ENCODE measurements around the gene BCAR3. TPM values are rescaled to one million over a fixed set of nuclear protein-coding genes. Genes with fewer than 3 reads are reported as not detected.

The BCAR3 gene
- total RNA-seq, 3 donors from 2014 or later, result 26.7 to 42.7 (median 30.2) TPM

DNA sequence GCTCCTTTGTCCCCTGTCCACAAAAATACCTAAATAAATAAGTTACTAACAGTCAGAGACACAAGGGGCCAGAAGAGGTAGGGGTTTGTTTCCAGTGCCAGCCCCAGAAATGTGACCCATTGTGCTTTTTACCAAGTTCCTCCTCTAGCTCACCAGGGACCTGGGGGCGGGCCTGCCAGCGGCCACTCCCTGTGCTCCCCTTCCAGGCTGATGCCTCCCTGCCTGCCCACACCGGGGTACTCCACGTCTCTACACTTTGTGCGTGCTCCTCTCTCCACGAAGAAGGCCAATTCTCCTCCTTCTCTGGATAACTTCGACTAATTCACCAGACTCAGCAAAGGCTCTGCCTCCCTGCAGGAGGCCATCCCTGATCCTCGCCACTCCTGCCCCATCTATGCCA, 72.1 kb downstream of the BCAR3 start:
- H3K4me1 ChIP-seq, result peaks cover 5 to 8% of the 10 kb centered on the region in 2 donors
- H3K4me3 ChIP-seq, result no peak overlapping the region
- no peaks in the 10 kb centered on the region for H3K27me3 ChIP-seq
- H3K27ac ChIP-seq, result peak overlapping the region; percentile 57 to 81
- TF ChIP-seq, protein P1, sequence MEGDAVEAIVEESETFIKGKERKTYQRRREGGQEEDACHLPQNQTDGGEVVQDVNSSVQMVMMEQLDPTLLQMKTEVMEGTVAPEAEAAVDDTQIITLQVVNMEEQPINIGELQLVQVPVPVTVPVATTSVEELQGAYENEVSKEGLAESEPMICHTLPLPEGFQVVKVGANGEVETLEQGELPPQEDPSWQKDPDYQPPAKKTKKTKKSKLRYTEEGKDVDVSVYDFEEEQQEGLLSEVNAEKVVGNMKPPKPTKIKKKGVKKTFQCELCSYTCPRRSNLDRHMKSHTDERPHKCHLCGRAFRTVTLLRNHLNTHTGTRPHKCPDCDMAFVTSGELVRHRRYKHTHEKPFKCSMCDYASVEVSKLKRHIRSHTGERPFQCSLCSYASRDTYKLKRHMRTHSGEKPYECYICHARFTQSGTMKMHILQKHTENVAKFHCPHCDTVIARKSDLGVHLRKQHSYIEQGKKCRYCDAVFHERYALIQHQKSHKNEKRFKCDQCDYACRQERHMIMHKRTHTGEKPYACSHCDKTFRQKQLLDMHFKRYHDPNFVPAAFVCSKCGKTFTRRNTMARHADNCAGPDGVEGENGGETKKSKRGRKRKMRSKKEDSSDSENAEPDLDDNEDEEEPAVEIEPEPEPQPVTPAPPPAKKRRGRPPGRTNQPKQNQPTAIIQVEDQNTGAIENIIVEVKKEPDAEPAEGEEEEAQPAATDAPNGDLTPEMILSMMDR (IDR thresholded peaks at IDR 0.05), result no peak
- no peak for TF ChIP-seq POLR2A (IDR thresholded peaks at IDR 0.05)
- TF ChIP-seq POLR2AphosphoS5 (IDR thresholded peaks at IDR 0.05), result no peak
- no peak for DNase-seq (ENCODE audit: low spot score in 2 of 2)
- H3K9me3 ChIP-seq, result no peaks in the 10 kb centered on the region
- intact Hi-C loops (cut with DNase I; ENCODE audit: low total_unique reads), result no loop called here
- no peaks in the 10 kb centered on the region for H3K36me3 ChIP-seq

DNA sequence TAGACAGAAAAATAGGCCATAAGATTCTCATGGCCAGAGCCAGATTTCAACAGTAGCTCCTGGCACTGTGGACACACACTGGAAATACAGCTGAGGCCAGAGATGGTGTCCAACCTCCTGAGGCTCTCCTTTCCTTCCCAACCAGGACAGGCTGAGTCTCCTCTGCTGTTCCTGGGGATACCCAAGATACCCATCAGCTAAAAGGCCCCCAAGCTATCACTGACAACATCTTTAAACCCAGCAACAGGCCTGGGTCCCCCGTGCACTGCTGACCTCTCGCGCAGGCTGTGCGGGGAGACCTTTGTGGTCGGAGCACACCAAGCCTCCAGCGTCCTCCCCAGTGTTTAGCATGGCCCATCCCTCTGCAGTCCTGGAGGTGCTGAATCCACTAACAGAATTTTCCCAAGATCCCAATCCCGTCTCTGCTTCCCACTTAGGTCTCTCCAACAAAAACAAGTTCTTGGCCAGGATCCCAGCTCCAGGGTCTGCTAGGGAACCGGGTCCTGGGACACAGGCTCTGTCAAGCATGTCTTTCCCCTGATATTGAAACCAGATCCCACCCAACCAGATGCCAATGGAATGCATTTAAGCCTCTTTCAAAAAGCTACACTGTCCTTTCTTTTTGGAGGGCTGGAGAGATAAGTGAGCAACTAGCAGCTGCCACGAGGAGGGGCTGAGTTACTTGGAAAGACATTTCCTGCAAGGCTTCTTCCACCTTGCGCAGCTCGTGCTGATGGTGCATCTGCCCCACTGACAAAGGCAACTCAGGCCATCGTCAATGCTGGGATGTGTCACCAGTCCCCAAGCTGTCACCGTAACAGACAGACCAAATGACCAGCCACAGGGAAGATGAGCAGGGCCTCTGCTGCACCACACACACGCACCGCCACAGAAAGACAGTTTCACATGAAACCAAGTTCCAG, 73.2 kb downstream of the BCAR3 start:
- H3K27me3 ChIP-seq, result no peaks in the 10 kb centered on the region
- peak overlapping the region; percentile 57 to 81 for H3K27ac ChIP-seq
- H3K36me3 ChIP-seq, result no peaks in the 10 kb centered on the region
- no peak for DNase-seq (ENCODE audit: low spot score in 2 of 2)
- intact Hi-C loops (cut with DNase I; ENCODE audit: low total_unique reads), result no loop called here
- H3K4me3 ChIP-seq, result peak overlapping the region in 1 of 3 donors; percentile 32
- H3K4me1 ChIP-seq, result peaks cover 3 to 7% of the 10 kb centered on the region in 2 donors
- TF ChIP-seq, protein P1 (IDR thresholded peaks at IDR 0.05), result no peak
- H3K9me3 ChIP-seq, result no peaks in the 10 kb centered on the region

DNA sequence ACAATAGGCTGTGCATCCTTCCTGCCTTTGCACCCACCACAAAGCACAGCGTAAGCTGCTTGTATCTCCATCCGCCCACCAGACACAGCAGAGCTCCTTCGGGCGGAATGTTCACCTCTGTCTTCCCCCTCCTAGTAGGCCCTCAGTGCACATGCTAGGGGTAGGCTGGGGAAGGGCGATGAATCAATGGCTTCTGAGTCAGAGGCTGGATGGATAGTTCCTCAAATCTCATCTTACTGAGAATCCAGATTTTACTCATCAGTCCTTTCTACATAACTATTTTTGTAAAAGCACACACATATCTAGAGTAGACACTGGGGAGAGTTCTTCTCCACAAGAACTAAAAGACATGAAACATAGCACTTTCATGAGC, 73.8 kb downstream of the BCAR3 start:
- Histone ChIP-seq H3K36me3 (no peaks in the 10 kb centered on the region), H3K9me3 (no peaks in the 10 kb centered on the region), H3K27ac (peak overlapping the region; percentile 57 to 81), H3K4me3 (no peak overlapping the region), H3K27me3 (no peaks in the 10 kb centered on the region), H3K4me1 (peaks cover 3 to 7% of the 10 kb centered on the region in 2 donors)
- intact Hi-C loops (cut with DNase I; ENCODE audit: low total_unique reads), result no loop called here
- no peak for TF ChIP-seq POLR2A (IDR thresholded peaks at IDR 0.05)
- no peak for TF ChIP-seq POLR2AphosphoS5 (IDR thresholded peaks at IDR 0.05)
- TF ChIP-seq, protein P1 (IDR thresholded peaks at IDR 0.05), result no peak
- DNase-seq (ENCODE audit: low spot score in 2 of 2), result no peak

DNA sequence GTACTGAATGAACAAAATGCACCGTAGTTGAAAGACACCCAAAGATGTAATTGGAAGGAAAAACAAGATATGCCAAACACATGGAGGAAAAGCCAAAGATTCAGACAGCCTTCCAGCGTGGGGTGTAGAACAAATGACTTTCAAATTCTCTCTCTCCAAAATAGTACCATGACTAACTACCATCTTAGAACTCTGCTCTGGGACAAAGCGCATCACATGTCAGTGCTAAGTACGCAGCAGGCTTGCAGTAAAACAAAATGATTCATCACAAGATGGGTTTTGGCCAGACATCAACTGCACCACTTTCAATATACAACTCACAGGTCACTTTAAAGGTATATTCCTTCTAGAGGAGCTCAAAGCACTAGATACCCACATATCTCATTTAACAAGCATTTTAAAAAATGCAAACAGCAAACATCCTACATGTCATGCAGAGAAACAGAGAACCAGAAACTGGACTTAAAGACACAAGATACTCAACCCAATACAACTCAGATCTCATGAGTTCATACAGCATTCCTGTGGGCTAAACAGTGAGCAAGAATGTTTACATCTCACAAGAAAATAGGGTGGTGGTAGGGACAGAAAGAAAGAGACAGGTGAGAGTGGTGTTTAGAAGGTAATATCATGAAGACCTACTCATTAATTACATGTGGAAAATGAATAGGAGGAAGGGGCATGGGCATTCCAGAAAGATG, 75.7 kb downstream of the BCAR3 start:
- Histone ChIP-seq H3K27ac (peak overlapping the region; percentile 25 to 44), H3K36me3 (no peaks in the 10 kb centered on the region), H3K27me3 (no peaks in the 10 kb centered on the region), H3K4me3 (no peak overlapping the region), H3K4me1 (peaks cover 3 to 7% of the 10 kb centered on the region in 2 donors), H3K9me3 (no peaks in the 10 kb centered on the region)
- intact Hi-C loops (cut with DNase I; ENCODE audit: low total_unique reads), result no loop called here
- no peak for DNase-seq (ENCODE audit: low spot score in 2 of 2)
- TF ChIP-seq, protein P1 (IDR thresholded peaks at IDR 0.05), result no peak
- no peak for TF ChIP-seq POLR2AphosphoS5 (IDR thresholded peaks at IDR 0.05)
- TF ChIP-seq POLR2A (IDR thresholded peaks at IDR 0.05), result no peak

DNA sequence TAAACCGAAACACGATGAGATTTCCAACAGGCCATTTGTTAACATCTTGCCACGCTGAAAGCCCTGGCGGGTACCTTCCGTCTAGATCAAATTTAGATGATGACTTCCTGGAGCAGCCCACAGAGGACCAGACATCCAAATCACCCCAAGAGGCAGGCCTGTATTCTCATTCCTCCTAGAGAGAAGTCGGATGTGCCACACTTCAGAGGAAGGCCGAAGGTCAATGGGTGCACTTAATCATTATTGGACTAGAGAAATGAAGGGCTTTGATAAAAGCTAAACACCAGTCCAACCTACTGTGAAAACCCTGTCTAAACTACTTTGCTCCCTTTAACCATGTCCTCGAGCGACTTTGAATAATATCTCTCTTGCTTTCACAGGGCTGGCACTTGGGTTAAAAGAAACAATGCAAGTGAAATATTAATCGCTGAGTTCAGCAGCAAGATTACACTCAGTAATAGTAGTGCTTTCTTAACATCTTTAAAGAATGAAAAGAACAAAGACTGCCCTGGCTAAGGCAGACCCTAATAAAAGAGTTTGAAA, 76.5 kb downstream of the BCAR3 start:
- Histone ChIP-seq H3K27me3 (no peaks in the 10 kb centered on the region), H3K9me3 (no peaks in the 10 kb centered on the region), H3K4me3 (no peak overlapping the region), H3K27ac (no peak overlapping the region), H3K36me3 (no peaks in the 10 kb centered on the region), H3K4me1 (peaks cover 3 to 14% of the 10 kb centered on the region in 2 donors)
- no peak for TF ChIP-seq POLR2AphosphoS5 (IDR thresholded peaks at IDR 0.05)
- TF ChIP-seq, protein P1 (IDR thresholded peaks at IDR 0.05), result no peak
- TF ChIP-seq POLR2A (IDR thresholded peaks at IDR 0.05), result no peak
- intact Hi-C loops (cut with DNase I; ENCODE audit: low total_unique reads), result no loop called here
- no peak for DNase-seq (ENCODE audit: low spot score in 2 of 2)
